ENCODE measurements around the gene SLTM. TPM values are rescaled to one million over a fixed set of nuclear protein-coding genes. Genes with fewer than 3 reads are reported as not detected.

Gene SLTM
- polyA plus RNA-seq, 1 donor (not counting 4 experiments of a cell fraction or from before 2014, with no cell fraction given), result 58.9 TPM

- Histone ChIP-seq H3K9me3 (ENCODE audit: control insufficient read depth, low read depth, low read length) (no peaks in the 10 kb centered on the region), H2AFZ (ENCODE audit: control insufficient read depth, low read length) (no peak overlapping the region), H3K36me3 (ENCODE audit: control insufficient read depth in 2 of 2, extremely low read depth in 1 of 2, insufficient read depth in 2 of 2, low read length in 2 of 2) (peaks cover 20 to 22% of the 10 kb centered on the region in 2 experiments), H3K9ac (ENCODE audit: control insufficient read depth, extremely low read depth, insufficient read depth, low read length) (no peak overlapping the region), H3K9me1 (ENCODE audit: control insufficient read depth, extremely low read depth, insufficient read depth, low read length) (no peaks in the 10 kb centered on the region), H3K4me1 (ENCODE audit: control insufficient read depth, extremely low read depth, insufficient read depth, low read length) (peaks cover 4% of the 10 kb centered on the region), H3K27ac (ENCODE audit: control insufficient read depth, insufficient read depth, low read length) (no peak overlapping the region), H3K4me2 (ENCODE audit: control insufficient read depth, extremely low read depth, insufficient read depth, low read depth, low read length) (no peak overlapping the region), H3K4me3 (ENCODE audit: control insufficient read depth in 2 of 3, extremely low read depth in 1 of 3, insufficient read depth in 2 of 3, low read depth in 1 of 3, low read length in 3 of 3) (no peak overlapping the region), H3K79me2 (ENCODE audit: control insufficient read depth, insufficient read depth, low read length) (no peaks in the 10 kb centered on the region), H3K27me3 (ENCODE audit: control insufficient read depth, extremely low read depth, insufficient read depth, low read length) (no peaks in the 10 kb centered on the region), H4K20me1 (ENCODE audit: control insufficient read depth, extremely low read depth, insufficient read depth, low read length) (no peaks in the 10 kb centered on the region)
- DNase-seq (ENCODE audit: low read depth, low spot score) (no peak), FAIRE-seq (no peak)
- no peak for TF ChIP-seq CTCF (optimal IDR thresholded peaks at IDR 0.05 in 1 of 3, IDR thresholded peaks at IDR 0.05 in 1 of 3, conservative IDR thresholded peaks at IDR 0.05 in 1 of 3; ENCODE audit: extremely low read depth in 1 of 3, insufficient read depth in 2 of 3, low read length in 3 of 3)
- dilution Hi-C loops (cut with MboI; ENCODE audit: extremely low pct_ligation_motif_present, low sequenced_read_pairs), result no loop called here
Measured at GRCh38 chr15:58877999-58878825, 55.3 kb downstream of the SLTM start.

GRCh38 chr15:58876306-58877106 lies 57.0 kb downstream of the SLTM start:
- H2AFZ ChIP-seq (ENCODE audit: control insufficient read depth, low read length), result no peak overlapping the region
- H3K27me3 ChIP-seq (ENCODE audit: control insufficient read depth, extremely low read depth, insufficient read depth, low read length), result no peaks in the 10 kb centered on the region
- H3K79me2 ChIP-seq (ENCODE audit: control insufficient read depth, insufficient read depth, low read length), result no peaks in the 10 kb centered on the region
- TF ChIP-seq CTCF (optimal IDR thresholded peaks at IDR 0.05 in 1 of 3, IDR thresholded peaks at IDR 0.05 in 1 of 3, conservative IDR thresholded peaks at IDR 0.05 in 1 of 3; ENCODE audit: extremely low read depth in 1 of 3, insufficient read depth in 2 of 3, low read length in 3 of 3), result no peak
- TF ChIP-seq EZH2 (IDR thresholded peaks at IDR 0.05; ENCODE audit: low read length), result no peak
- DNase-seq (ENCODE audit: low read depth, low spot score) (no peak), FAIRE-seq (no peak)
- no peaks in the 10 kb centered on the region for H3K9me3 ChIP-seq (ENCODE audit: control insufficient read depth, low read depth, low read length)
- peaks cover 4% of the 10 kb centered on the region for H3K4me1 ChIP-seq (ENCODE audit: control insufficient read depth, extremely low read depth, insufficient read depth, low read length)
- no peaks in the 10 kb centered on the region for H3K9me1 ChIP-seq (ENCODE audit: control insufficient read depth, extremely low read depth, insufficient read depth, low read length)
- H3K27ac ChIP-seq (ENCODE audit: control insufficient read depth, insufficient read depth, low read length), result no peak overlapping the region
- no peaks in the 10 kb centered on the region for H4K20me1 ChIP-seq (ENCODE audit: control insufficient read depth, extremely low read depth, insufficient read depth, low read length)
- no peak overlapping the region for H3K9ac ChIP-seq (ENCODE audit: control insufficient read depth, extremely low read depth, insufficient read depth, low read length)
- no peak overlapping the region for H3K4me3 ChIP-seq (ENCODE audit: control insufficient read depth in 2 of 3, extremely low read depth in 1 of 3, insufficient read depth in 2 of 3, low read depth in 1 of 3, low read length in 3 of 3)
- dilution Hi-C loops (cut with MboI; ENCODE audit: extremely low pct_ligation_motif_present, low sequenced_read_pairs), result no loop called here
- H3K36me3 ChIP-seq (ENCODE audit: control insufficient read depth in 2 of 2, extremely low read depth in 1 of 2, insufficient read depth in 2 of 2, low read length in 2 of 2), result peaks cover 12 to 13% of the 10 kb centered on the region in 2 experiments
- H3K4me2 ChIP-seq (ENCODE audit: control insufficient read depth, extremely low read depth, insufficient read depth, low read depth, low read length), result no peak overlapping the region

All from keratinocyte (primary cell).